IMR-90 (cell line): ENCODE results near the gene CACNB3.

Experiments
- MXI1 ChIP-seq: IDR thresholded peaks from 2 replicates; pipeline ENCODE4 v1.6.1; 2012; ENCODE audit warnings: low read depth, mild to moderate bottlenecking, low read length, moderate library complexity, borderline replicate concordance
- POLR2A ChIP-seq: IDR thresholded peaks from 2 replicates; pipeline ENCODE4 v1.6.1; 2012; ENCODE audit warnings: mild to moderate bottlenecking, low read depth, low read length
- RAD21 ChIP-seq: IDR thresholded peaks from 2 replicates; pipeline ENCODE4 v1.6.1; 2012; ENCODE audit warnings: low read length, improper control_type of control experiment
- TF ChIP-seq, protein P1 (sequence below): conservative IDR thresholded peaks from 2 replicates; pipeline ENCODE4 v1.5.1; 2012; ENCODE audit warnings: mild to moderate bottlenecking, low read depth, low read length, improper control_type of control experiment

DNA sequence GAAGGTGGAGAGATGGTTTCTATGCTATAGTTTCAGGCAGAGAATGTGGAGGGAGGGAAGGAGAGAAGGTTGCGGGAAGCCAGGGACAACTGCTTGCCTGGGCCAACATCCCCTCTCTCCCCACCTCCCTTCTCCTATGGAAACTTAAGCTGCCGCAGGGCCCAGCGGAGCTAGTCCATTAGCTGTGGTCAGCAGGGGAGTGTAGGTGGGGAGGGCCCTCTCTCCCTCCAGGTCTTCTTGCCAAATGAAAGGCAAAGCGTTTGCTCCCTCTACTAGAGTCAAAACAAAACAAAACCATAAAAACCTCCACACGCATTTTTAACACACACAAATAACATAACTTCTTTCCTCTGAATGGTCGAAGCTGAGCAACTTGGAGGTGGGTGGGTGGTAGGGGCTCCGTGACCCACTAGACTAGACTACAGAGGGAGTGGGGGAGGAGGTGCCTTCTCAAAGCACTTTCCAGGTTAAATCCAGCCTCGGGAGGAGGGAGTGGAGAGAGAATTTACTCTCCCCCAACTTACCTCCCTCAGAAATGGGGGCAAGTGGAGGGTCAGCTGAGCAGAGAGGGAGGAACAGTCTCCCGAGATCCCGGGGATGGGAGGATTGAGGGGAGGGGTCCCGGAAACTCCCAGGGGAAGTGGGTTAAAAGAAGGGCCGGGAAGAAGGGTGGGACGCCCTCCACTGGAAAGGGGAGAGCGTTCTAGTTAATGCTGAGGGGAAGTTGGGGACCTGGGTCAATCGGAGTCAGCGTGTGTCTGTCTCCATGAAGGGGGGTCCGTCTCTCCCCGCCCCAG lies 4.6 kb upstream of the CACNB3 start:
- TF ChIP-seq, protein P1, sequence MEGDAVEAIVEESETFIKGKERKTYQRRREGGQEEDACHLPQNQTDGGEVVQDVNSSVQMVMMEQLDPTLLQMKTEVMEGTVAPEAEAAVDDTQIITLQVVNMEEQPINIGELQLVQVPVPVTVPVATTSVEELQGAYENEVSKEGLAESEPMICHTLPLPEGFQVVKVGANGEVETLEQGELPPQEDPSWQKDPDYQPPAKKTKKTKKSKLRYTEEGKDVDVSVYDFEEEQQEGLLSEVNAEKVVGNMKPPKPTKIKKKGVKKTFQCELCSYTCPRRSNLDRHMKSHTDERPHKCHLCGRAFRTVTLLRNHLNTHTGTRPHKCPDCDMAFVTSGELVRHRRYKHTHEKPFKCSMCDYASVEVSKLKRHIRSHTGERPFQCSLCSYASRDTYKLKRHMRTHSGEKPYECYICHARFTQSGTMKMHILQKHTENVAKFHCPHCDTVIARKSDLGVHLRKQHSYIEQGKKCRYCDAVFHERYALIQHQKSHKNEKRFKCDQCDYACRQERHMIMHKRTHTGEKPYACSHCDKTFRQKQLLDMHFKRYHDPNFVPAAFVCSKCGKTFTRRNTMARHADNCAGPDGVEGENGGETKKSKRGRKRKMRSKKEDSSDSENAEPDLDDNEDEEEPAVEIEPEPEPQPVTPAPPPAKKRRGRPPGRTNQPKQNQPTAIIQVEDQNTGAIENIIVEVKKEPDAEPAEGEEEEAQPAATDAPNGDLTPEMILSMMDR = peak; percentile 28; the same call in 1 of the 2 replicates
- TF ChIP-seq POLR2A (no peak), MXI1 (no peak), RAD21 (no peak)
